ENCODE data around the gene MYRIP. TPM values are rescaled to one million over a fixed set of nuclear protein-coding genes. Genes with fewer than 3 reads are reported as not detected.

The MYRIP gene
- total RNA-seq, 1 experiment from 2014 or later: 1.6 TPM

GRCh38 chr3:40166997-40167396, 357.6 kb downstream of the MYRIP start:
- Mint-ChIP-seq H3K27me3 (ENCODE audit: low read depth) (no peaks in the 10 kb centered on the region), H3K27ac (no peak overlapping the region), H3K4me3 (no peak overlapping the region), H3K4me1 (peaks cover 7% of the 10 kb centered on the region; the same call in 1 of the 2 replicates), H3K36me3 (no peaks in the 10 kb centered on the region), H3K9me3 (no peaks in the 10 kb centered on the region)
- TF ChIP-seq ZNF512 (CRISPR knock-in tag; IDR thresholded peaks at IDR 0.05; ENCODE audit: borderline replicate concordance): no peak
- TF ChIP-seq AR (CRISPR knock-in tag; IDR thresholded peaks at IDR 0.05): no peak
- no peak for TF ChIP-seq USF2 (CRISPR knock-in tag; IDR thresholded peaks at IDR 0.05)
- no peak for TF ChIP-seq MYBL2 (CRISPR knock-in tag; IDR thresholded peaks at IDR 0.05)
- TF ChIP-seq E2F1 (CRISPR knock-in tag; IDR thresholded peaks at IDR 0.05): no peak
- peak; percentile 52 for DNase-seq (ENCODE audit: low spot score)
- peak; percentile 97 for ATAC-seq
- POLR2A ChIA-PET: interaction anchor here (0.6 kb wide), 1 partner anchor 142 kb away, joined by 3 read pairs; no protein-coding TSS in a partner anchor
- CTCF ChIA-PET: interaction anchor here (0.7 to 1.7 kb wide), 11 partner anchors 8 to 354 kb away, joined by 3 to 7 read pairs (median 3); partner anchors contain the start of gene EIF1B

- Mint-ChIP-seq H3K9me3 (no peaks in the 10 kb centered on the region), H3K4me1 (peaks cover 7% of the 10 kb centered on the region; the same call in 1 of the 2 replicates), H3K4me3 (no peak overlapping the region), H3K36me3 (no peaks in the 10 kb centered on the region), H3K27me3 (ENCODE audit: low read depth) (no peaks in the 10 kb centered on the region), H3K27ac (no peak overlapping the region)
- no peak for ATAC-seq
- POLR2A ChIA-PET: no interaction called here
- DNase-seq (ENCODE audit: low spot score): no peak
- CTCF ChIA-PET: no interaction called here
- TF ChIP-seq MLX (CRISPR knock-in tag; IDR thresholded peaks at IDR 0.05) (no peak), CREM (CRISPR knock-in tag; IDR thresholded peaks at IDR 0.05) (no peak)
Observed at GRCh38 chr3:40167958-40168357, 358.5 kb downstream of the MYRIP start.

- TF ChIP-seq RORB (CRISPR knock-in tag; IDR thresholded peaks at IDR 0.05): no peak
- TF ChIP-seq TEAD1 (CRISPR knock-in tag; IDR thresholded peaks at IDR 0.05): no peak
- no peak for TF ChIP-seq PREB (CRISPR knock-in tag; IDR thresholded peaks at IDR 0.05; ENCODE audit: borderline replicate concordance)
- POLR2A ChIA-PET: no interaction called here
- no peak overlapping the region for H3K4me3 Mint-ChIP-seq
- no peaks in the 10 kb centered on the region for H3K36me3 Mint-ChIP-seq
- H3K4me1 Mint-ChIP-seq: peaks cover 11% of the 10 kb centered on the region
- DNase-seq (ENCODE audit: low spot score) (no peak), ATAC-seq (no peak)
- CTCF ChIA-PET: interaction anchor here (1.5 kb wide), 1 partner anchor 9 kb away, joined by 3 read pairs; no protein-coding TSS in a partner anchor
- peaks cover 5% of the 10 kb centered on the region; the same call in 1 of the 2 replicates for H3K9me3 Mint-ChIP-seq
- no peaks in the 10 kb centered on the region for H3K27me3 Mint-ChIP-seq (ENCODE audit: low read depth)
- no peak overlapping the region for H3K27ac Mint-ChIP-seq
Observed at GRCh38 chr3:40169983-40170382, 360.6 kb downstream of the MYRIP start.
